ENCODE data around the gene RNLS.
"Not testable (repeated sequence)": the region's sequence is repeated elsewhere in the genome, so short reads cannot be mapped to it uniquely, and the experiment has no call there.

RNLS gene

DNA sequence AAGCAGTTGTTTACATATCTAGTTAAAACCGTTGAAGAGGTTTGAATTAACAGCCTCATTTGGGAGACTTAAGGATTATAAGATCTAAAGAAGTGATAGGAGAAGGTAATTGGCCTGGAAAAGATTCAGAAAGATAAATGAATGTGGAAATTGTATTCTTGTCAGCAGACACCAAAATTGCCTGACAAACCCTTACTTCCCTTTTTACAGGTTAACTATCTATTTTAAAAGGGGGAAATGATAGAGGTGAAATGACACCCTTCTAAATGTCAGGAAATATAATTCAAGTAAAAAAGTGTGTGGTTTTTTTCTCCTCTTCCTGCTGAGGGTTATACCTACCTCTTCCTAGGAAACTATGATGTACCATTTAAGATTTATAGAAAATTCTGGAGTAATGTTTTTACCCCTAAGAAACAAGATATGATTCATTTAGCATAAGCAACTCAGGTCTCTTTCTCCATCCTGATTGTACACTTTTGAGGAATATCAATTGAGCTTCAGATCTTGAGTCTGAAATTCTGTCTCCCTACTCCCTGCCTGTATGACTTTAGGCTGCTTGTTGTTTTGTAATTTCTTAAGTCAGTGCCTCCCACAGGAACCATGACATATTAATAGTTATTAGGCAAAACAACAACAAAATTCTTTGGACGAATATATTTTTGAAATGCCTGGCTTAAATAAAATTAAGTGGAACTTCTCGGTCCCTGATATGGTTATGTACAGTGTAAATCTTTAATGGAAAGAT lies 250.4 kb downstream of the RNLS start:
- DNase-seq: no peak

- DNase-seq: no peak
Observed at GRCh38 chr10:88330174-88330573, 252.9 kb downstream of the RNLS start.

DNA sequence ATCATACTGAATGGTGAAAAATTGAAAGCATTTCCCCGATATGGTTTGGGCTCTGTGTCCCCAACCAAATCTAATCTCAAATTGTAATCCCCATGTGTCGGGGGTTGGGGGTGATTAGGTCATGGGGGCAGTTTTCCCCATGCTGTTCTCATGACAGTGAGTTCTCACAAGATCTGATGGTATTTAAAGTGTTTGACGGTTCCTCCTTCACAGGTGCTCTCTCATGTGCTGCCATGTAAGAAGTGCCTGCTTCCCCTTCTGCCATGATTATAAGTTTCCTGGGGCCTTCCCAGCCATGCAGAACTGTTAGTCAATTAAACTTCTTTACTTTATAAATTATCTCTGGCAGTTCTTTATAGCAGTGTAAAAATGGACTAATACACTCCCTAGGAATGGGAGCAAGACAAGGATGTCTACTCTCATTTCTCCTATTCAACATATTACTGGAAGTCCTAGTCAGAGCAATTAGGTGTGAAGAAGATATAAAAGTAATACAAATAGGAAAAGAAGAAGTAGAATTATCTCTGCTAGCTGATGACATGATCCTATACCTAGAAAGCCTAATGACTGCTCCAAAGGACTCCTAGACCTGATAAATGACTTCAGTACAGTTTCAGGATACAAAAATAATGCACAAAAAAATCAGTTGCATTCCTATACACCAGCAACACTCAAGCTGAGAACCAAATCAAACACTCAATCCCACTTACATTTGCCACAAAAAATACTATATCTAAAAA lies 260.6 kb downstream of the RNLS start:
- no peak for DNase-seq

GRCh38 chr10:88319960-88320517 lies 263.1 kb downstream of the RNLS start:
- DNase-seq: no peak

- DNase-seq: peak; percentile 0
Observed at GRCh38 chr10:88318803-88319202, 264.3 kb downstream of the RNLS start.

- DNase-seq: no peak
Observed at GRCh38 chr10:88317099-88317498, 266.0 kb downstream of the RNLS start.

DNA sequence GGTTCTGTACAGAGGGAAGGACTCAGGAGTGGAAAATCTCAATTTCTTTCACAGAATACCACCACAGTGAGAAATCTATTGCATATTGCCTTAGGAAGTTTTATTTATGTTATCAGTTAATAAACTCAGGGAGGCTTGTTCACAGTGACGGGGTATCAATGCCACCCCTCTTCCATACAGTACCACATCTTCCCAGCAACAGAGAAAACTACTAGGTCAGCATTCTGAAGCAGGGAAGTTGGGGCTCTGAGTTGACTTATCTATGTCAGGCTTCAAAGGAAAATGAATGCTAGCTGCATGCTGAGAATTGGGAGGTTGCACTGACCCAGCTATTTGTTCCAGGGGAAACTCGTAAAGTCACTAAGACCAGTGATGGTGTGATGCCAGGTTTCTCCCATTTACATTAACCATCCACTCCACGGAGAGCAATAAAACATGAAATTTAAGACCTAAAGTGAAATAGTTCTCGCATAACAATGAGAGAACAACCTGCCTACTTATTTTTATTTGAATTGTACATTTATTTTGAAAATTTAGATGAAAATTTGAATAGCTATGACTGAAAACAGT lies 266.7 kb downstream of the RNLS start:
- DNase-seq: no peak

DNA sequence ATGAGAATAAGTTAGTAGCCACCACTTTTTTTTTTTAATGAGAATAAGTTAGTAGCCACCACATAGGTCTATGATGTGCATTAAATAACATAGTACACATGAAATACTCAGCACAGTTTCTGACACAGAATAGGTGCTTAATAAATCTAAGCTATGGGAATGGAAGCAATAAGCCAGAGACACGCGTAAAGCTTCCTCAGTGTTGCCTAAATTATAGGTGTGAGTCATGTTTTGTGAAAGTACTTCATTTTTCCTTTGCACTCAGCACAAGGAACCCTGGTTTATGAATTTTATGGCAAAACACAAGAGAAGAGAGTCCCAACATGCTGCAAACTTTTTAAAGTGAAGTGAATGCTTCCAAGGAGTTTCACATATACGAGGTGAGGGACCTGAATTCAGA lies 267.4 kb downstream of the RNLS start:
- DNase-seq: no peak

DNA sequence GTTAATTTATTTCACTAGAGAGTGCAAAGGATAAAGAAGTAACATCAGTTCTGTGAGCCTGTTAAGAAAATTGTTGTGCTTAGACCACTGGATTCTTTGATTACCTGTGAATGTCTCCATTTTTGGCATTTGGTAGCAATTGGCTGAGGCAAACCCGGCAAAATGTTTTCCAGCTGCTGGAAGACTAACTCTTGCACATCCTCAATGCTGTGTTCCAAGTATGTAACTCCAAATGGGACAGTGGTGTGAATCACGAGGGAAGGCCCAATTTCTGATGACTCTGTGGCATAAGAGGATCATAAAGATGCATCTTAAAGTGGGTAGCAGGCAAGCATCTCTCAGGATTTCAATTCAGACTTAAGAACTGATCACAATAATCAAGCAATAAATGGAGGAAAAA lies 268.8 kb downstream of the RNLS start:
- DNase-seq: no peak

DNA sequence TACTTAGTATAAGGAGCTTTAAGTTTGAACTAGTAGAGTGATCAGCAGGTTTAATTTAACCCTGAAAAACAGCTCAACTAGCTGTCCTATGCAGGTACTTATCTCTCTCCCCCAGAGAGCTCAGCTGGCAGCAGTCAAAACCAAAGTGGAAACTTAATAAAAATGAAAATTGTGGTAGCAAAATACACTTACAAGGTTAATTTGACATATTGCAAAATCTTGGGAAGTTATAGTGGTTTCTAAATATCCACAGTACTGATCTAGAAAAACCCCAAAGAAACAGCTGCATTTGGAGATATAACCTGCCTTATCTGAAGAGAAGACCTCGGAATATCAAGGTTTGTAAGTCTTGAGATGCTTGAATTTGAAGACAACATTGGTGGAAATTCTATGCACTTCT lies 269.2 kb downstream of the RNLS start:
- no peak for DNase-seq

- DNase-seq: no peak
Observed at GRCh38 chr10:88312855-88313254, 270.3 kb downstream of the RNLS start.

GRCh38 chr10:88311264-88311663 lies 271.9 kb downstream of the RNLS start:
- no peak for DNase-seq

GRCh38 chr10:88309365-88309764 lies 273.8 kb downstream of the RNLS start:
- DNase-seq: no peak

- DNase-seq: not testable (repeated sequence)
Observed at GRCh38 chr10:88308361-88308760, 274.8 kb downstream of the RNLS start.

GRCh38 chr10:88299787-88300186 lies 283.3 kb downstream of the RNLS start:
- no peak for DNase-seq

GRCh38 chr10:88297103-88297502 lies 286.0 kb downstream of the RNLS start:
- DNase-seq: no peak

GRCh38 chr10:88293651-88294230 lies 289.4 kb downstream of the RNLS start:
- DNase-seq: no peak

GRCh38 chr10:88293073-88293472 lies 290.0 kb downstream of the RNLS start:
- no peak for DNase-seq

GRCh38 chr10:88292185-88292514 lies 291.0 kb downstream of the RNLS start:
- DNase-seq: no peak

DNA sequence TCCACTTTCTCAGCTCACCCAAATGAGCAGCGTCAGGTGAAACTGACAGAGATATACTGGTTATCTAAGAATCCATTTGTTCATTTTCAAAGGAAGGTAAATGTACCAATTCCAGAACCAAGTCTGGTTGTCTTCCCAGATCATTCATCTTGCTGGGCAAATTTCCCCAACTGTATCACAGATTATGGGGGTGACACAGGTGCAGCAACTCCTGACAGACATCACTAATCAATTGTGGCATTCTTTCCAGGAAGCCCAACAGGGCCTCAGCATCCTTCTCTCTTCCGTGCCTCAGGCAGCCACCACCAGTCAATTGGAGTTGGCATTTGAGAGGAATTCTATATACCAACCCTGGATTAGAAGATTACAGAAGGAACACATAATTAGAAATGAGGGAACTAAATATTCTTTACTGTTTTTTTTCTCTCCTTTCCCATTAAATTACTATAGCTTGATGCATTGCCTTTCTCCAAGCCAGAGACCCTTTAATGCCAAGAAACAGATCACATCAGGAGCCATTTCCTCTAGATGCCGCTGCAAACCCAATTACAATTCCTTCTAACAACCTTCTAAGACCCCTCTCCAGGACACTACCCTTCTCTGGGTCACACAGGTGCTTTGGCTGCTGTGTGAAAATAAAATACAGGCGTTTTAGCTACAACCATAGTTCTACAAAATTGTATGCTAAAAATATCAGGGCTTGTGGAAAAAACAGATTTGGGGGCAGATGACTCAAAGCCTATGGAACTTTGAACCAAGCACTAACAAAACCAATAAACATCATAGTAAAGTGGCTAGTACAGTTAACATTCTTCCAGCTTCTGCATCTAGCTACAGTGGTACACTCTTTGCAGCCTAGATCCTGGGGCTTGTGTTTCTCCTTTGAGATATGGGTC lies 291.6 kb downstream of the RNLS start:
- no peak for DNase-seq

GRCh38 chr10:88289342-88289741 lies 293.8 kb downstream of the RNLS start:
- DNase-seq: no peak

- DNase-seq: no peak
Observed at GRCh38 chr10:88288320-88289059, 294.6 kb downstream of the RNLS start.

Measured in NCI-H2171 treated with DMSO at 0.1 percent for 48 hours (cell line).